Islet precursor cell (in vitro differentiated cells): ENCODE measurements around the gene TCF7L2.

ENCODE experiments used
- DNase-seq: peaks from one replicate; pipeline ENCODE4 v3.0.0-alpha.2; 2018

Gene TCF7L2

DNA sequence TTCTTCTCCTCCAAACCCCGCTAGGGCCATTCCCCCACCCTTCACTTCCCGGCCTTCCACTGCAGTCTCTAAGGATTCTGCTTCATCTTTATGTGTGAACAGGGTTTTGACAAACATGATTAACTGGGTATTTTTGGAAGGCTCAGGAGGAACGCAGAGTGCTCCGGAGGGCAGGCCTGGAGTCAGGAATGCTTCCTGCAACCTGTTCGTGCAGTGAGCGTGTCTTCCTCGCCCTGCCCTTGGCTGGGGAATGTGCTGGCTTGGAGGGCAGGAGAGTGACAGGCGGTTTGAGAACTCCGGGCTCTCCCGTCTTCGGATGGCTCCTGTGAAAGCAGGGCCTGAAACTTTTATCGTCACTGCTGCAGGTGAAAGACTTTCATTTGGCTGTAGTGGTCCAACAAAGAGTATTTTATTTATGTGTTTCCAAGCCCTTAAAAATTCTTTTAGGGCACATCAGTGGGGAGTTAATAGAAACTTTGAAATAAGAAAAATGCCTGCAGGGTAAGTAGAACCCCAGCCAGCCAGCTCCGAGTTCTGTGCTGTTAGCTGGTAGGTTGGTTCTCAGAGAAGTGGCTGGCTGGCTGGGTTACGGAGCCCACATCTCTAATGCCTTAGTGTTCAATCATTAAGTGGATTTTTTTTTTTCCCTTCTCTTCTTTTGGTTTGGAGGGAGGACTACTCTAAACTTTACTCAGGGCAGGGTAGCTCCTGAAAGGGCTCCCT lies 51.0 kb downstream of the TCF7L2 start:
- peak; percentile 87 for DNase-seq

- no peak for DNase-seq
Measured at GRCh38 chr10:113001599-113002448, 51.8 kb downstream of the TCF7L2 start.

- DNase-seq = no peak
Measured at GRCh38 chr10:113002449-113002777, 52.4 kb downstream of the TCF7L2 start.

DNA sequence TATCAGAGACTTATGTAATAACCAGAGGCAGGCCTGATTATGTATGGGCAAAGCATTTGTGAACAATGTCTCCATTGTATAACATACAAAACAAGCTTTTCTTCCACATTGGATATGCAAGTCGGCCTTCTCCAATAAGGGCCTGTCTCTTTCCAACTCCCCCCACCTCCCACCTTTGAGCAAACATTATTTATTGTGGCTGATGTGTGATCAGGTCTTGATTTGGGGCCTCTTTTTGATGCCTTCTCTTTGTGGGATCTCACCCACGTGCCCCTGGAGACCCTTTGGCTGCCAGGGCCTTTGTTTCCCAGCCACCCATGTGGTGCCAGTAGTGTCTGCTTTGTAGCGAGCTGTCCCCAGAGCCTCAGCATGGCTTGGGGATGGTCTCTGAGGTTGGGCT lies 53.0 kb downstream of the TCF7L2 start:
- DNase-seq = no peak

- no peak for DNase-seq
Measured at GRCh38 chr10:113004069-113004618, 54.1 kb downstream of the TCF7L2 start.

GRCh38 chr10:113005380-113005779 lies 55.3 kb downstream of the TCF7L2 start:
- no peak for DNase-seq

GRCh38 chr10:113006656-113007342 lies 56.8 kb downstream of the TCF7L2 start:
- DNase-seq = no peak

DNA sequence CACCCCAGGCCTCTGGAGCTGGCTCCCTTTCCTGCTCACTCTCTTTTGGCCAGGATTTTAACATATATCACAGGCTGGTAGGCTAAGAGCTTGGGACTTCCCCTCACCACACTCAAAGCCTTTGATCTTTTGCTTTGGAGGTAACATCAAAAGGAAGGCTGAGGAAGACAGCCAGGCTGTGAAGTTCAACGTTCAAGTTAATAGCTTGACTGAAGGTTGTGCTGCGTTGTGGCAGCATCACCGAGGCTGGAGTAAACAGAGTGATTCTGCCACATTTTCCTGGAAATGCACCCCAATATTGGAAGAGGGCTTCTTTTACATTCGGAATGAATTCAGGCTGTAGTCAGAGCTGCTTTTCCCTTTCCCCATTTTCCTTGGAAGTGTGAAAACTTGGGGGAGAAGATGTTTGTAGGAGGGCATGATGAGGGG lies 57.3 kb downstream of the TCF7L2 start:
- no peak for DNase-seq

GRCh38 chr10:113007821-113008220 lies 57.8 kb downstream of the TCF7L2 start:
- no peak for DNase-seq

GRCh38 chr10:113011592-113012374 lies 61.7 kb downstream of the TCF7L2 start:
- DNase-seq = no peak

GRCh38 chr10:113015201-113015600 lies 65.2 kb downstream of the TCF7L2 start:
- DNase-seq = no peak

DNA sequence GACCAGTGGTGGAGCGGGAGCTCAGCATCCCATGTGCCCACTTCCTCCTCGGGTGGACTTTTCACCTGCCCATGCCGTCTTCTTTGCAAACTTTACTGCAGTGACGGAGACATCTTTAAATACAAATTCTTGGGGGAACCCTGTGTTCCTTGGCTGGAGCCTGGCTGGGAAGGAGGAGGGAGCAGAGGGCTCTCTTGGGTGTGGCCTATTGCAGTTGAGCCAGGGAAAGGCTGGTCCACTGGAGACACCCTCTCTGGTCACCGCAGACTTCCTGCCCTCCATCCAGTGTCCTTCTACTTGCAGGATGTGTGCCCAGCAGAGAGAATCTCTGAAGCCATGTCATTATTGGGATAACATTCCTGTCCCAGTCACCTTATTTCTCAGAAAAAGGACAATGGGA lies 67.3 kb downstream of the TCF7L2 start:
- DNase-seq = no peak

- DNase-seq = no peak
Measured at GRCh38 chr10:113018034-113018433, 68.0 kb downstream of the TCF7L2 start.

GRCh38 chr10:113019096-113019495 lies 69.0 kb downstream of the TCF7L2 start:
- no peak for DNase-seq

DNA sequence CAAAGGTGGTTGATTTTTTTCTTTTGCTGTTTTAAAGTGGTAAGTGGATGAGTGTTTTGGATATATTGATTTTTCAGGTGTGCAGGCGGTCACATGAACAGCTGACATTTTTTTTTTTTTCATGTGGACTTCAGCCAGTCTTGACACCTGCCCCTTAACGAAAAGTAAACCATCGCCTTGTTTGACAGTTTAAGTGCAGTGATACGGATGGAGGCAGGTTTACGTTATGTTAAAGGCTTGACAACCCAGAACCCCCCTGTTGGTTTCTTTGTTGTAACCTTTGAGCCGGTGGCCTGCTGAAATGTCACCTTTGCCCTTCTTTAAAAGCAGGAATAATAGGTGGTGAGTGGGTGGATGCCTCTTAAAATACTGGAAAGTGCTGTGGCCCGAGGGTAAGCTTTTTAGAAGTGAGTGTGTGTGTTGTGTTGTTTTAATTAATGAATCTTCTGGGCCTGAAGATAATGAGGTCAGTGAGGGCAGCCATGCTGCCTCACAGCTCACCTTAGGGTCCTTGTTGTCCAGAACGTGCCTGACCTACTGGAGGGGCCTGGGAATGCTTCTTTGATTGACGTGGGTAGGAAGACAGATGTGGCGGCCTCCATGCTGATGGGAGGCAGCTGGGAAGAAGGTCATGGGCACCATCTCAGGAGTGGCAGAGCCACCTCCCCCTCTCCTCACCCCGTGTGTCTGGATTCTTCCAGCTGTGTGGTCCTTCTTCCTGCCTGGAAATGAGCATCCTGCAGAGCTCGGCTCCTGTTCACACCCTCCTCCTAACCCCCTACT lies 69.8 kb downstream of the TCF7L2 start:
- DNase-seq = peak; percentile 84

- no peak for DNase-seq
Measured at GRCh38 chr10:113020475-113020753, 70.4 kb downstream of the TCF7L2 start.

GRCh38 chr10:113020838-113021237 lies 70.8 kb downstream of the TCF7L2 start:
- DNase-seq = no peak

GRCh38 chr10:113021268-113022040 lies 71.4 kb downstream of the TCF7L2 start:
- DNase-seq = no peak

- no peak for DNase-seq
Measured at GRCh38 chr10:113022265-113022664, 72.2 kb downstream of the TCF7L2 start.

GRCh38 chr10:113023017-113023416 lies 73.0 kb downstream of the TCF7L2 start:
- no peak for DNase-seq

DNA sequence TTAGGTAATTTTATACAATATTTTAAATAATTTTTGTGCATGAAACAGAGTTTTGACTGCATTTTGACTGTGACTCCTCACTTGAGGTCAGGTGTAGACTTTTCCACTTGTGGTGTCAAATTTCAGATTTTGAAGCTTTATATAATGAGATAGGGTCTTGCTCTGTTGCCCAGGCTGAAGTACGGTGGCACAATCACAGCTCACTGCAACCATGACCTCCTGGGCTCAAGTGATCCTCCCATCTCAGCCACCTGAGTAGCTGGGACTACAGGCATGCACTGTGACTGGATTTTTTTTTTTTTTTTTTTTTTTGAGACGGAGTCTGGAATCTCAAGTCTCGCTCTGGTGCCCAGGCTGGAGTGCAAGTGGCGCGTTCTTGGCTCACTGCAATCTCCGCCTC lies 74.9 kb downstream of the TCF7L2 start:
- DNase-seq = no peak
